HepG2 (cell line): ENCODE measurements around the gene SPINK9. TPM values are rescaled to one million over a fixed set of nuclear protein-coding genes. Genes with fewer than 3 reads are reported as not detected.

Experiments used
- CCAR2 ChIP-seq: fragments of 200-400 bp; formaldehyde crosslinking; optimal IDR thresholded peaks from 2 replicates; pipeline ENCODE3; 2018; ENCODE audit warnings: low read depth, mild to moderate bottlenecking, low read length, moderate library complexity
- CREM ChIP-seq, 2 experiments: sonication (generic) in 1 of 2; formaldehyde crosslinking in 1 of 2; IDR thresholded peaks; 2 replicates each; pipeline versions ENCODE4 v1.4.0 to v1.6.1; 2016 to 2020; ENCODE audit warnings: antibody characterized with exemption in 1 of 2, mild to moderate bottlenecking in 1 of 2, missing genetic modification reagents in 1 of 2
- DNMT1 ChIP-seq: sonication (generic); formaldehyde crosslinking; IDR thresholded peaks from 2 replicates; pipeline ENCODE4 v1.5.1; 2020; ENCODE audit warnings: mild to moderate bottlenecking, missing genetic modification reagents
- FUBP1 ChIP-seq: sonication (generic); formaldehyde crosslinking; IDR thresholded peaks from 2 replicates; pipeline ENCODE4 v1.5.1; 2020; ENCODE audit warnings: missing genetic modification reagents, mild to moderate bottlenecking, borderline replicate concordance
- HINFP ChIP-seq: sonication (generic); formaldehyde crosslinking; IDR thresholded peaks from 2 replicates; pipeline ENCODE4 v1.4.0; 2020; ENCODE audit warnings: low read depth, mild to moderate bottlenecking, missing genetic modification reagents
- KLF9 ChIP-seq: IDR thresholded peaks from 2 replicates; pipeline ENCODE4 v1.6.1; 2016; ENCODE audit warnings: low read depth
- PCBP1 ChIP-seq: fragments of 200-400 bp; formaldehyde crosslinking; IDR thresholded peaks from 2 replicates; pipeline ENCODE4 v1.6.1; 2017; ENCODE audit warnings: mild to moderate bottlenecking, low read depth, low read length, borderline replicate concordance
- PCBP2 ChIP-seq: fragments of 200-400 bp; formaldehyde crosslinking; optimal IDR thresholded peaks from 2 replicates; pipeline ENCODE3; 2018; ENCODE audit warnings: low read length, low read depth; ENCODE audit not compliant: poor library complexity, severe bottlenecking
- POLR2A ChIP-seq, 2 experiments: IDR thresholded peaks; 2 replicates each; pipeline ENCODE4 v1.6.1; 2011; ENCODE audit warnings: low read depth in 2 of 2, low read length in 2 of 2, mild to moderate bottlenecking in 1 of 2, moderate library complexity in 1 of 2; ENCODE audit not compliant: insufficient read depth in 1 of 2
- PRDM10 ChIP-seq: sonication (generic); formaldehyde crosslinking; IDR thresholded peaks from 2 replicates; pipeline ENCODE4 v1.4.0; 2020; ENCODE audit warnings: low read depth, missing genetic modification reagents
- RFXANK ChIP-seq: IDR thresholded peaks from 2 replicates; pipeline ENCODE4 v1.6.1; 2016
- SMC3 ChIP-seq: IDR thresholded peaks from 2 replicates; pipeline ENCODE4 v1.6.1; 2011; ENCODE audit warnings: low read length, improper control_type of control experiment
- TFE3 ChIP-seq: IDR thresholded peaks from 2 replicates; pipeline ENCODE4 v1.6.1; 2016
- ZNF546 ChIP-seq: sonication (generic); formaldehyde crosslinking; conservative IDR thresholded peaks from 2 replicates; pipeline ENCODE4 v1.8.1; 2023; ENCODE audit warnings: mild to moderate bottlenecking, missing genetic modification reagents
- ZNF564 ChIP-seq: sonication (generic); formaldehyde crosslinking; IDR thresholded peaks from 2 replicates; pipeline ENCODE4 v1.8.1; 2023; ENCODE audit warnings: mild to moderate bottlenecking, missing genetic modification reagents
- ZNF678 ChIP-seq: sonication (generic); formaldehyde crosslinking; IDR thresholded peaks from 2 replicates; pipeline ENCODE4 v1.4.0; 2020; ENCODE audit warnings: mild to moderate bottlenecking, missing genetic modification reagents
- ZNF709 ChIP-seq: sonication (generic); formaldehyde crosslinking; IDR thresholded peaks from 2 replicates; pipeline ENCODE4 v1.5.0; 2020; ENCODE audit warnings: mild to moderate bottlenecking, missing genetic modification reagents
- ZNF724P ChIP-seq: sonication (generic); formaldehyde crosslinking; IDR thresholded peaks from 2 replicates; pipeline ENCODE4 v1.8.0; 2022; ENCODE audit warnings: missing genetic modification reagents, borderline replicate concordance
- ZNF740 ChIP-seq: sonication (generic); formaldehyde crosslinking; IDR thresholded peaks from 2 replicates; pipeline ENCODE4 v1.4.0; 2020; ENCODE audit warnings: missing genetic modification reagents
- ZNF75D ChIP-seq: sonication (generic); formaldehyde crosslinking; IDR thresholded peaks from 2 replicates; pipeline ENCODE4 v1.8.1; 2023; ENCODE audit warnings: missing genetic modification reagents, mild to moderate bottlenecking, borderline replicate concordance
- polyA plus RNA-seq, 8 experiments: library from polyadenylated mRNA; depleted of rRNA in 3 of 8; stranded (reverse) in 7 of 8; unstranded in 1 of 8; fragments of >200 nt; fragmentation: Illumina TruSeq in 4 of 8; extraction: Trizol in 4 of 8; gene quantifications; 2 replicates each; pipeline versions ENCODE4 v1.2.1 to v1.2.3, GENCODE V29; 2011 to 2016; ENCODE audit warnings: low read depth in 4 of 8, missing spikeins in 1 of 8, mixed read lengths in 1 of 8; ENCODE audit not compliant: insufficient read depth in 1 of 8
- total RNA-seq, 5 experiments: library from RNA; depleted of rRNA; stranded (reverse); fragments of >200 nt; fragmentation: Illumina TruSeq; extraction: Trizol; gene quantifications; 2 replicates each; pipeline ENCODE4 v1.2.3, GENCODE V29; 2016; ENCODE audit warnings: low read depth in 1 of 5

Gene SPINK9
- total and polyA plus RNA-seq, 2 of the 13 experiments (the other 11 are each of a cell fraction or from before 2014, with no cell fraction given) = not detected

GRCh38 chr5:148383564-148384379 lies 48.4 kb downstream of the SPINK9 start, which contains the start of gene FBXO38 (continued):
- TF ChIP-seq ZNF564 (CRISPR knock-in tag) (no peak), CCAR2 (no peak), PCBP1 (peak; percentile 92), HINFP (0 out of 2 replicates have a peak, but pooled peaks have one; percentile 36), PCBP2 (no peak), SMC3 (no peak), KLF9 (no peak; the same call in 1 of the 2 replicates), ZNF724P (CRISPR knock-in tag) (no peak; the same call in 1 of the 2 replicates), POLR2A (IDR thresholded peaks at IDR 0.05; ENCODE audit: insufficient read depth in 1 of 2, low read depth in 2 of 2, low read length in 2 of 2) (peak; percentile 80 to 82), ZNF709 (CRISPR knock-in tag) (peak; percentile 72; the same call in 1 of the 2 replicates), TFE3 (CRISPR knock-in tag) (0 out of 2 replicates have a peak, but pooled peaks have one; percentile 21), FUBP1 (CRISPR knock-in tag) (no peak), ZNF678 (CRISPR knock-in tag) (no peak), ZNF75D (no peak), DNMT1 (CRISPR knock-in tag) (no peak), CREM (IDR thresholded peaks at IDR 0.05) (peak; percentile 91), CREM (CRISPR knock-in tag; IDR thresholded peaks at IDR 0.05) (no peak), ZNF546 (CRISPR knock-in tag) (no peak), ZNF740 (CRISPR knock-in tag) (no peak), RFXANK (CRISPR knock-in tag) (no peak), PRDM10 (CRISPR knock-in tag) (0 out of 2 replicates have a peak, but pooled peaks have one; percentile 19)
